GDM1 (cell line): ENCODE measurements around the gene MEIS2.

Experiments
- DNase-seq: peaks from one replicate; lab custom pipeline; 2025; lab: John Stamatoyannopoulos, UW

MEIS2 gene

DNA sequence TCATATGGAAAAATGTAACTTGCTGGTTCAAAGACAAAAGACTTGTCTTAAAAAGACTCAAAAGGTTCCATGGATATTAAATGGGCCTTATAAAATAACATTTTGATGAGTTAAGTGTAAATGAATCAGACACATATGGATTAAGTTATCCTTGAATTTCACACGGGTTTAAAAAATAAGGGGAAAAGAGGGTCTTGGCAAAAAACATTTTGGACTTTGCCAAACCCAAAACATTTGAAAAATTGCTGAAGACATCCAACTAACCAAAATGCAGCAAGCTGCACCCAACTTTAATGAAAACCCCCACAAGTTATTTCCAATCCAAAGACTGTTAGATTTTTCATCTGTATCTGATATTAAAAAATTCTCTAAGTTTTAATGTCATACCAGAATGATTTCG is 200.7 kb downstream of the MEIS2 start:
- DNase-seq: no peak

DNA sequence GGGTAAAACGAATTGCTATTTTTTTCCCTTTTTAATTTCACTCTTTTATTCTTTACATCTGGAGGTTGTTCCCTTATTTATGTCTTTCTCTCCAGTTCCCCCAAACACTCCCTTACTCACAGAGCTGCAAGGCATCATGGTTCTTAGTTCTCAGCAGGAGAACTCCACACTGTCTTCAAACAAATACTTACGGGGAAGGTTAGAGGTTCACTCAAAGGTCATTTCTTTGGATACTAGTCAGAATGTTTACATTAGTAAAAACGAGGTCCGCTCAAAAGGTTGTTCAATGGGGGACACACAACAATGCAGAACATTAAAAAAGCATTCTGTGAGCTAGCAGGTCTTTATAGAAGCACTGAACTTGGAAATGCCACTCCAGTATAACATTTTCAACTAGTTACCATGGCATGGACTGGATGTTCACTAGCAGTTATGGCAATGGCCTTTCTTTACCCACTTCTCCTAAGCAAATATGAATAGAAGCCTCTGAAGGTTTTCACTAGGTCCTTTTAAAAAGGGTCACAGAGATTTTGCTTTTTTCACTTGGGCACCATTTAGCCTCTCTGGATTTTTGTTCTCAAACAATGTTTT is 201.7 kb downstream of the MEIS2 start:
- no peak for DNase-seq

DNA sequence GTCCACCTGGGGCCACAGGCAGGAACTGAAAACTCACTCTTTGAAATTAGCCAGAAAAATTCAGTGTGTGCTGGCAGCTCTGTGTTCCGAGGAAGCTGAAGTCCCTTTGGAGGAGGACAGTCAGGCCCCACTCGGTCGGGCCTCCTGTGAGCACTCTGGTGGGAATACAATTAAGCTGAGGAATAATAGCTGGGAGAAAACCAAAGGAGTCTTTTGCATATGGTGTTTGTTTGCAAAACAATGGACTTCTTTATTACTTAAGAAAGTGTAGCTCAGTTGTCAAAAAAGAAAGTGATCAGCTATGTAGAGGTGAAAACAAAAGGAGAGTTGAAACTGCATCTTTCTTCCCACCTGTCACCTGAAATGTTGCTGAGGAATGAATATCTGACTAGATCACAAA is 202.5 kb downstream of the MEIS2 start:
- no peak for DNase-seq

DNA sequence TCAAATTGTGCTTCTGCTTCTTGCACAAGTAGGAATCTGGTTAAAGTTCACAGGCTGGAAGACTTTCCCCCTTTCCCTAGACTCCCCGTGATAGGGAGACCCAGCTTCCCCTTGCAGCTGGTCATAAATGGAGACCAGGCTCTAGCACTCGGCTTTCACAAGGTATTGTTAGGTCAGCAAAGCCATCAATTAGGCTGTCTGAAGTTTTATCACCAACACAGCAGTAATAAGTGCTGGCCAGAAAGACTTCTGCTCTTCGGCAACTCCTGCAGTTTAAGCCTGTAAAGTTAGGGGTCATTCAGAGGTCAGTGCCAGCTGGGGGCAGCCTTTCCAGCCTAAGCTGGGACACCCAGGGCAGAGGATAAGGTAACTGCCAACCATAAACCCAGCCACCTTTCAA is 203.4 kb downstream of the MEIS2 start:
- no peak for DNase-seq

DNA sequence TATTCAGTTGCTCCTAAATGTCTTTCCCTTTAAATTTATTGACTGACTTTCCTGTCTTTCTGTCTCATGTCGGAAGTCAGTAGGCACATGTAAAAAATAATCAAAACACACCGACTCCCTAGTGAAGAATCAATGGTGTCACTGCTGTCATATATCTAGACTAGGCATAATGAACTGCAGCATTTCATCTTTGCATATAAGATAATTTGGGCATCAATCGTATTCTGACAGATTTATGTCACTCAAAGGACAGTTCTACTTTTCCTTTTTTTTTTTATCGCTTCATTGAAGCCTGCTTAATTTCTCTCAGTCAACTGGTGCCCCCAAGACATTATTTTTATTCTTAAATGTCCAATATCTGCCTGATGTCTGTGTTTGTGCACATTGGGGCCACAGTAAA is 206.3 kb downstream of the MEIS2 start:
- DNase-seq: no peak

DNA sequence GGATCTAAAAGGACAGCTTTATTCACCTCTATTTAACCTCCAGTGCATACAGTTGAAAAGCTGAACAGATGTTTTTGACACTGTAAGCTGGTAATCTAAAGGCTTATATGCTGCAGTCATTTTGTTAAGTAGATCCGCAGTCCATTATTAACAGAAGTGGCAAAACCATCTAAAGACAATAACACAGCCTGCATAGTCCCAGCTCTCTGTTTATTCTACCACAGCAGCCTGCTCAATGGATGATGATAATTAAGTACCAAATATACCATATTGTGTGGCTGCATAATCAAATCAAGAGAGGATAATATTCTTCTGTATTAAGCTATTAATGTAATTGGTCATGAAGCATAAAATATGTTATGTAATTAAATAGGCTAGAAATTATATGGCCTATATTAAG is 207.1 kb downstream of the MEIS2 start:
- no peak for DNase-seq

DNA sequence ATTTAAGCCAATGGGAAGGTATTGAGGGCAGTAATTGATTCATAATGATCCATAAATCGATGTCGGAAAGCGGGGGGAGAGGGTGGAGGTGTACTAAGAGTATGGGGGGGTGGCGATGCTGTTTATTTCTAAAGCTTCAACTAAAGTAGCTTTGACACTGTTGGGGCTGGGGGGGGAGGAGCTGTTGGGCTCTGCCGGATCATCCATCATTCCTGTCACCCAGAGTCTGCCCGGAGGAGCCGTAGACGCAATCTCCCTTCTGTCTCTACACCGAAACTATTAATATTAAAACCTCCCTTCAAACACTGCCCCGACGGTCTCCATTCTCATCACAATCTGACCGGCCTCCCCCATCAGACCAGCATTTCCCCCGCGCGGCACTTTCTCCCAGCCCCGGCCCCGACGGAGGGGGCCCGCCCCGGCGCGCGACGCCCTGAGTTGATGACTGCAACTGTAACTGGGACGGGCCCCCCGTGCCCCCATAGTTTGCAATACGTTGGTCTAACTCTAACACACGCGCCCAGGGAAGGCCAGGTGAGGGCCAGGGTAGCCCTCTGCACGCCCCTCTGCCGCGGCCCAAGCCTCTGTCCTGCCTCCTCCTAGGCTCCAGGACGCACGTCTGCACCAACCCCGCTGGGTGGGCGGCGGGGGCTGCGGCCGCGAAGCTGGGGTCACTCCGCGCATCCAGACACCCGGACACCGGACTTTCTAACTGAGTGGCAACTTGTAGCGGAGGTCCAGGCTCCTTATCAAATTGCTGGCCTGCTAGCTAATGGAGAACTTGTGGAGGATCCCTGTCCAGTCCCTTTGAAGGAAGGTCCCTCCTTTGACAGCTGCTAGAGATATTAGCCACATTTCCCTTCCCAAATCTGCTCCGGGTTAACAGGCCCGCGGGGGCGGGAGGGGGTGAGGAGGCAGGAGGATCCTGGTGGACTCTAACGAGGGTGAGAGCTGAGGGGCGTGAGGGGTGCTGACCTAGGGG is 212.0 kb downstream of the MEIS2 start:
- no peak for DNase-seq

DNA sequence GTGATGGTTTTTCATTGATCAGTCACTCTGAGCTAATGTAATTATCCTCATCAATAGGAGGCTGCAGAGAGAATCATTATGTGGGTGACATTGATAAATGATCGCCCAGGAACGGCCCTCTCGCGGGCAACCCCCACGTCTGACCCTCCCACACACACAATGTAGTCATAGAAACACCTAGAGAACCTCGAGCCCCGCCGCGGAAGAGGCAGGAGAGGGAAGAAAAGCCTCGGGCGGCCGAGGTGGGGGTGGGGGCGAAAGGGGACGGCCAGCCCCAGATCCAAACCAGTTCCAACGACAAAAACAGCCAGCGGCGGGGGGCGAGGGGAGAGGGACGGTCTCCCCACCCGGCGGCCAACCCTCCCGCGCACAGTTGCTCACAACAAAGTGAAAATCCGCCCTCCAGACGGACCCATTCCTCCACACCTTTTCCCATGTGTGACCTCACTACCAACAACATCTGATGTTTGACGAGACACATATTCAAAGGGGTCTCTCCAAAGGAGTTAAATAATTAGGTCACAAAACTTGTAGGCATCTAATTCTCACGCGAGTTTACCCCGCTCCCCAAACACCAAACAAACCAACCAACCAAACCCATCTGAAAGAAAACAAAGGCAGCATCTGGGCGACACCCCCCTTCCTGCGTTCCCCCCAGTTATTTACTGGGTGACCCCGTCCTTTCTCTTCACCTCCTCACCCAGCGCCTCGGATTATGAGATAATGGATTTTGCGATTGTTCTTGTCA is 213.0 kb downstream of the MEIS2 start:
- no peak for DNase-seq

DNA sequence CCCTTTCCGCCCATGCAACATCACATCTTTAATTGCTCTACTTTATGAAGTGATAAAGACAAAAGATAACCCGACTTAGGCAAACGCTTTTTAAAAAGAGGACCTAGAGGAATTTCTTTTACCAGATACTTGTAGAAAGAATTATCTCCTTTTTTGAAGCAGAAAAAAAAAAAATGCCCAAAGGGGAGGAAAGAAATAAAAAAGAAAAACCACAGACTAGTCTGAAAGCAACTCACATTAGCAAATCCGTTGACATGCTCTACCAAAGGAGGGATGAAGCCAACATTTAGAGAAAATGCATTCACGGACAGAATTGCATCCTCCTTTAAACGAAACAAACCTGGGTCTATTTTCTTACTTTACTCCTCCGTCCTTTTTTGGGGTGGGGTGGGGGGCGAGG is 213.6 kb downstream of the MEIS2 start:
- DNase-seq: no peak

DNA sequence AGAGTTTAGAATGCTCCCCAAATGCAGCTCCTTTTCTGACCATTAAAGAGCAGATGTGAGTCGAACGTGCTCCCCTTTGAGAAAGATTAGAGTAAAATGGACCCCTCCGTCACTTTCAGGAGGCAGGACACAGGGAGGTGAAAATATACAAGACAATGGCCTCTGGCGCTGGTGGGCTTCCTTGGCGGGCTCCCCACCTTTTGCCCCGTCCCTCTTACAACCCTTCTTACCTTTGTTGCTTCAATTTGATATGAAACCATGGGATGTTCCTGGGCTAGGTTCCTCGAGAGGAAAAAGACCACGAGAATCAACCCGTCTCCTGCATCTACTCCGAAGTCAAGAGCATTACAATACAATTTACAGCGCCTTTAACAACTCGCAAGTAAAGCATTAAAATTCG is 214.2 kb downstream of the MEIS2 start:
- DNase-seq: no peak

DNA sequence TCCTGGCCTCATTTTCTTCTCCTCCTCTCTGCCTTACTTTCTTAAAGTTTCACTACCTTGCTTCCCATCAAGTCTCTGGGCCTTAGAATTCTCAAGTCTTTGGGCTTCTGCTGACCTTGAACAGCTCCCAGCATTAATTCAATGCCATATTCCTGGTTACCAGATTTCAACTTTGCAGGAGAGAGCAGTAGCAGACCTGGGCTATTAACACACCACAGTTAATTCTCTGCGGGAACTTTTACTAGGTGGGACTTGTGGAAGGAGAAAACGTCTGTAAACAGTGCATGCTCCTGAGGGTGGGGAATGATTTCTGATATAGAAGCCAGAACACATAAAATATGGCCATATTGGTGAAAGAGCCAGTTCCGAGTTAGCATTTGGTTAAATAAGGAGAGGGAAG is 214.6 kb downstream of the MEIS2 start:
- no peak for DNase-seq

DNA sequence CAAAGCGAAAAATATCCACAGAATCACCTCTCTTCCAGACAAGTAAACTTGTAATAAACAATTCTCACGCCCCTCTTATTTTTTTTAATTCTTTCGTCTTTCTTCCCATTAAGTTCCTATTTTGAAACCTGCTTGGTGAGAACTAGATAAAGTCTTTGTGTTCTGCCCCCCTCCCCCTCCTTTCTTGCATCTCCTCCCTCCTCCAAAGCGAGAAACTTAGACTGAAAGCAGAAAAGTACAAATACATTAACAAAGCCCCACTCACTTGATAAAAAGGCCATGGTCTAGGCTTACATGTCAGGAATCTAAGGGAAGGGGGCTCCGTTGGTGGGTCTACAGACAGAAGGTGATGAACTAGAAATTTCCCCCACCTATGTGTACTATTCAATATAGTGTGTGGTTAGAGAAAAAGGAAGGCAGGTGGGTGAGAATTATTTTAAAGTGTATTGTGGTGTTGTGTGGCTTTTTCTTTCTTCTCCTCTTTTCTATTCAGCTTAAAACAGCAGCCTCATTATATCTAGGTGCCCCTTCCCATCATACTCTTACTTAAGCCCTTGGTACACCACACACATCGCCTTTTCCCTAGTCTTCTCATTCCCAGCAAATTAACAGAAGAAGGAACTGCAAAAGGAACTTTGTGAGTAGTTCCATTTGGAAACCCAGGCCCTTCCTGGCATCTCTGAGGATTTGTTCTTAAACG is 215.3 kb downstream of the MEIS2 start:
- no peak for DNase-seq

DNA sequence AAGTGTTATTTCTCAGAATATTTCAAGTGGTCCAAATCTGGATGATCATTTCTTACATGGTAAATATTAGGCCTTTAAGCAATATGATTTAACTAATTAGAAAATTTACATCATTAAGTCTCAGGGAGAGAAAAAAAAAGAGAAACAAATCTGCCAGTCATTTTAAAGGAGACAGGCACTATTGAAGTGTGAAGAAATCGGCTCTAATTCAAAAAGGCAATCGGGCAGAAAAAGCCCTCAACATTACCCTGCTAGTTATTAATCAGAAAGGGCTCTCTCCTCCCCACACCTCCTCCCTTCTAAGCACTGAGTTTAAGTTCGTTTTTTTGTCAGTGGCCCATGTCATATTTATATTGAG is 215.9 kb downstream of the MEIS2 start:
- DNase-seq: no peak

DNA sequence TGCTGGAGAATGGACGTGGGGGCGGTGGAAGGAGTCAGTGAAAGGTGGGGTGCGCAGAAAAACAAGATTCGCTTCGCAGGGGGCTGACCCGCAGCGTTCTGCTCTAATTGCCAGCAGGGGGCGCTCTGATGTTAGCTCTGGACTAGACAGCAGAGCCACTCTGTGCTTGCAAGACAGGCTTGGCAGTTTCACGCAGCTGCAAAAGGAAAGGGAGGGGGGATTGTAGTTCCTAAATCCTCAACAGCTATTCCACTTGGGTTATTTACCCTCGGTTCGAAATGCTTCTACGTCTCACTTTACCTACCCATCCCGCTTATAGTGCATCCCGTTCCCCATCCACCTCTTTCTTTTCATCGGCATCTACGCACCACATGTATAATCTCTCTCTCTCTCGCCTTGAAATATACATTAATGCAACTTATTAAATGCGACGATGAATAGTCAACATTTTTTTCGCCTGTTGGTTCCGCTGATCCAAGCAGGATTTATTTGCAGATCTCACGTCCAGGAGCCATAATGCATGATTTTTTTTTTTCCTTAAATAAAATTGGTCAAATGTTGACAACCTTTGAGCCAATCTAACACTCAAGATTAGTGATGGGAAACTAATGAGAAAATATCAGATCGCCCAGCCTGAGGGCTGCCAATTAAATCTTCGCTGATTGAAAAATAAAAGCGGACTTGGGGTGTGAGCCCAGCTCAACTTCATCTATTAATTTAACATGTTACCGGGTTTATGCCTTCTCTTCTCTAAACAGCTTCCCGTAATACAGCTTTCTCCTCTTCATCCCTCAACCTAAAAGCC is 216.4 kb downstream of the MEIS2 start:
- DNase-seq: peak; percentile 67

DNA sequence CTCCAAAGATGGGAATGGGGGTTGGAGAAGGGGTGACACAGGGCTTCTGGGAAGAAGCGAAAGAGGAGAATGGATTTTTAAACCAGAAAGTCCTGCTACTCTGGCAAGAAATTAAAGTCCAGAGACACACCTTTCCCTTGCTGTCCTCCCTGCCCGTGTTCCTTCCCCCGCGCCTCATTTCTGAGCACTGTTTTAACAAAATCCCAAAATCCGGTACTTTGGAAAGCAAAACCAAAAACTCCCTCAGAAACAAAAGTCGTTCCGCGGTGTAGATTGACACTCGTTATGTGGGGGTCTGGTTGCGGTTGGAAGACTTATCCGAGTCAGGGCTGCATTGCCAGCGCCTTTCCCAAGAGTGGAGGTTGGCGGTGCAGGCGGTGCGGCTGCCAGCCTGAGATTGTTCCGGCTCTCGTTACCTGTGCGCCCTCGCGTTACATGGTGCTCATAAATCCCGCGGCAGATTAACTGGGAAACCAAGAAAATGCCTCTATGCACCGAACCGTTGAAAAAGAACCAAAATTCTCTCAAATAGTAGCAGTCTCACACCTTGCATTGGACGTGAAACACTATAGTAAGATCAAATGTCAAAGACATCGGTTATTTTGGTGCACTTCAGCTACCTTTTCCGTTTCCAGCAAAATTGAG is 217.7 kb downstream of the MEIS2 start:
- DNase-seq: no peak

DNA sequence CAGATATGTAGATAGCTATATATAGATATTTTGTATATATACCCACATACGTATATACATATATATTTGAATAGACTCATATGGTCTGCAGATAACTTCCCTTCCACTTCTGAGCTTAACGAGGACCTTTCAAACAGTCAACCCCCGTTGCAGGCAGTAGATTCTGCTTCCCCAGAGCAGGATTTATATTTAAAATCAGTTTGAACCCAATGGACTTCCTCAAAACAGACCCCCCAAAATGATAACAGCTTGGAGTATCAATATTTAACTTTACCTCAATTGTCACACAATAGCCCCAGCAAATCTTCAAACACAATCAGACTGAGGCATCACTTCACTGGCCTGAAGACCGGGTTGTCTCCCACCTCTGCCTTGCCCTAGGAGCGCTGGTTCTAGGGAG is 218.3 kb downstream of the MEIS2 start:
- no peak for DNase-seq

DNA sequence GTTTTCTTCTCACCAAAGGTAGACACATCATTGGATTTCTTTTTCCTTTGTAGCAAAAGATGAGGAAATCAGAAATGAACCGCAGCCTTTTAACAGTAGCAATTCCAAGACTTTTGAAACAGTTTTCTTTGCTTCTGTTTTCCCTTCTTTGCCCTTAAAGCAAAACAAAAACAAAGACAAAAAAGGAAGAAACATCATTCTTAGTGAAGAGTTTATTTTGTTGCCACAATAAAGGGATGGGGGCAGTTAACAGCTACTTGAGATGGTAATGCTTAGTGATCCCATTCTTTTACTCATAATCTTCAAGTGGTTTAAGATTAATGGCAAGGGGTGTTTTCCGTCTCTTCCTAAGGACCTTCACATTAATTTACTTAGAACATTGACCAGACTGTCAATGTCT is 218.8 kb downstream of the MEIS2 start:
- no peak for DNase-seq

DNA sequence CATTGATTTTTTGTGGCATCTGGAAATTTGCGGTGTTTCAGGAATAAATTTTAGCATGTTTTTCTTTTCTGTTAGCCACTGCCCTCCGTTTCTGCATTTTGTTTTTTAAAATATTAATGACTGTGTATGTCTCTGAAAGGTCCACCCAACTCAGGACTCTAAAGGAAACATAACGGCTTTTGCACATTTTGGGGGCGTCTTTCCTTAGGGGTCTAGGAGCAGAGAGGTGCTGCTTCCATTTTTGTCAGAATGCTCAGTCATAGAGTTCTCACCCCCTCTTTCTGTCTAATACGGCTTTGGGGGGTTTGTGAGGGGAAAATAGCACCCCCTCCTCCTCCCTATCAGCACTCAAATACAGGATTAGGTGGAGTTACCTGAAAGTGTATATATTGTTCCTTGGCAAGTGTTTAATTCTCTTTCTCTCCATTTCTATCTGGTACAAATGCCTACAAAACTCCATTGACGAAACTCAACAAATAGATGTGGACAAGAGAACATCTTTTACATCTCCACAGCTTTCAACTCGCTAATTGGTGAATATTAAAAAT is 219.4 kb downstream of the MEIS2 start:
- DNase-seq: no peak

DNA sequence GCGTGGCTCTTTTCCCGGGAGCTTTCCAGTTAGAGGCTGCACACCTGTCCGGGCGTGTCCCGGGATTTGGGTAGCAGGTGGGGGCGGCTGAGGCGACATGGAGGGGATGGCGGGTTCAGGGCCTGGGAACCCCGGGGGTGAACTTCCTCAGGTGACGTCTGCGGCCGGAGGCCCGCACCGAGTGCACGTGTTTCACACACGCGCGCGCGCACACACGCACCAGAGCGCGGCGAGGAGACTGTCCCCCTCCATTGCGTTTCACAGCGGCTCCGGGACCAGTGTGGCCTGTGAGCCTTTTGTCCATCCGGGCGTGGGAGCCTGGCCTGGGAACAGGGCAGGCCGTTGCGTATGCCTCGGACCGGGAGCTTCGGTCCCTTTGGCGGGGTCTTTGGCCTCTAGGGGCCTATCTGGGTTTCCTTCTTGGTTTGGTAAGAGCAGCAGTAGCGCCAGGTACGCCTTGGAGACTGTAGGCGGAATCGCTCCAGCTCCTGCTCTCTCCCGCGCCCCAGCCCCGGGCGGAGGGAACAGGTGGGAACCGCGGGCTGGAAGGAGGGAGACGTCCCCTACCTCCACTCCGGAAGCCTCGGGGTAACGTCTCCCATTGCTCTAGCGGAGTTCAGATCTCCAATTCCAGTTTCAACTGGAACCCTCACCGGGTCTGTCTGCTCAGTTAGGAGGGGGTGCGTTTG is 220.0 kb downstream of the MEIS2 start:
- DNase-seq: no peak

DNA sequence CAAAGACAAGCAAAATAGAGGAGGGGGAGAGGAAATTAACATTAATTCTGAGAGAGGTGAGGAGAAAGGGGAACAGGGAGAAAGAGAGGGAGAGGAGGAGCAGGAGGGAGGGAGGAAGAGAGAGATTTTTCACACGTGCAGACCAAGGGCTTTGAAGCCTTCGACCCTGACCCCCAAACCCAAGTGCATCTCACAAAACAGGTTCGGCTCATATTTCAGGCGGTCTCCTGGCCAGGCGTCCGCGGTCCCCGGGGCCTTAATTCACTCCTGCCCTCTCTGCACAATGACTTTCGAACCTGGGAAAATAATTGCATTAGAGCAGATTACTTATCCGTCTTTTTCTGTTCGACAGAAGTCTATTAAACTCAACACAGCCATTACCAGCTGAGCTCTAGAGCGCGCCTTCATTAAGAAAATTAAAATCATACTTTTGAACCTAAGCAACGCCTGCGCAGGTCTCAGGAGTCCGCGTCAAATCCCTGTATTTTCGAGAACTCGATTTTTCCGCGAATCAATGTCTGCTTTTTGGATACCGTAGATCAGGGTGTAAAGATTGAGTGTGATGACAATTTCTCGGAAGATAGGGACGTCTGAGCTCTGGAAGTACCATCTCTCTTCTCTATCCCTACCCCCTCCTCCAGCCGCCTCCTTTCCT is 220.7 kb downstream of the MEIS2 start:
- DNase-seq: no peak
